Hepatocyte (in vitro differentiated cells): Measurements from ENCODE around the gene CCDC90B. TPM values are rescaled to one million over a fixed set of nuclear protein-coding genes. Genes with fewer than 3 reads are reported as not detected.

Source experiments
- DNase-seq: peaks from one replicate; pipeline ENCODE4 v3.0.0-alpha.2; 2016; ENCODE audit warnings: low spot score
- H2AFZ ChIP-seq: fragments of 200-600 bp; sonication (generic); 2 replicates; pipeline ENCODE4 v1.6.0; 2016; ENCODE audit warnings: antibody characterized with exemption, mild to moderate bottlenecking
- H3K27ac ChIP-seq: fragments of 200-600 bp; sonication (generic); 2 replicates; pipeline ENCODE4 v1.5.1; 2016; ENCODE audit warnings: mild to moderate bottlenecking
- H3K27me3 ChIP-seq: fragments of 200-600 bp; sonication (generic); 2 replicates; pipeline ENCODE4 v1.6.1; 2016
- H3K36me3 ChIP-seq: fragments of 200-600 bp; sonication (generic); replicated peaks from 2 replicates; pipeline ENCODE4 v1.5.1; 2016; ENCODE audit warnings: low read depth; ENCODE audit not compliant: insufficient read depth
- H3K4me1 ChIP-seq: fragments of 200-600 bp; sonication (generic); 2 replicates; pipeline ENCODE4 v1.5.1; 2016; ENCODE audit warnings: mild to moderate bottlenecking, moderate library complexity; ENCODE audit not compliant: insufficient read depth
- H3K4me2 ChIP-seq: fragments of 200-600 bp; sonication (generic); 2 replicates; pipeline ENCODE4 v1.6.0; 2016
- H3K4me3 ChIP-seq: fragments of 200-600 bp; sonication (generic); 2 replicates; pipeline ENCODE4 v1.5.1; 2016; ENCODE audit warnings: mild to moderate bottlenecking
- H3K79me2 ChIP-seq: fragments of 200-600 bp; sonication (generic); 2 replicates; pipeline ENCODE4 v1.6.0; 2017; ENCODE audit warnings: mild to moderate bottlenecking
- H3K9me2 ChIP-seq: fragments of 200-600 bp; sonication (generic); replicated peaks from 2 replicates; pipeline ENCODE4 v1.6.0; 2017; ENCODE audit warnings: mild to moderate bottlenecking; ENCODE audit not compliant: insufficient read depth
- H3K9me3 ChIP-seq: fragments of 200-600 bp; sonication (generic); 2 replicates; pipeline ENCODE4 v1.5.1; 2016; ENCODE audit warnings: low read depth, mild to moderate bottlenecking
- H4K20me1 ChIP-seq: fragments of 200-600 bp; sonication (generic); 2 replicates; pipeline ENCODE4 v1.6.0; 2016; ENCODE audit warnings: mild to moderate bottlenecking; ENCODE audit not compliant: insufficient read depth, poor library complexity, severe bottlenecking
- EZH2 ChIP-seq: fragments of 200-600 bp; sonication (generic); IDR thresholded peaks from 2 replicates; pipeline ENCODE4 v1.6.1; 2016; ENCODE audit warnings: antibody characterized with exemption, mild to moderate bottlenecking, borderline replicate concordance
- EZH2phosphoT487 ChIP-seq: fragments of 200-600 bp; sonication (generic); IDR thresholded peaks from one replicate; pipeline ENCODE4 v1.6.1; 2018; ENCODE audit warnings: antibody characterized with exemption, mild to moderate bottlenecking, low read depth, moderate library complexity; ENCODE audit not compliant: unreplicated experiment, severe bottlenecking
- WGBS: methylation state at CpG from one replicate; pipeline ENCODE4 v1.1.6; 2016; ENCODE audit warnings: low lambda C conversion rate; ENCODE audit errors: missing lambda C conversion rate; 5-methylcytosine and 5-hydroxymethylcytosine counted together
- polyA plus RNA-seq: library from polyadenylated mRNA; unstranded; fragments of >200 nt; fragmentation: Nextera tagmentation; extraction: Ambion mirVana; gene quantifications from 2 replicates; pipeline ENCODE4 v1.2.1, GENCODE V29; 2016
- total RNA-seq: library from RNA; depleted of rRNA; stranded (reverse); fragments of >200 nt; gene quantifications from 2 replicates; pipeline ENCODE4 v1.2.3, GENCODE V29; 2014
- TF ChIP-seq, protein P1 (sequence below): fragments of 200-600 bp; sonication (generic); IDR thresholded peaks from 2 replicates; pipeline ENCODE4 v1.5.1; 2016; ENCODE audit warnings: antibody characterized with exemption, mild to moderate bottlenecking; ENCODE audit not compliant: poor library complexity

The CCDC90B gene
- total and polyA plus RNA-seq, 2 experiments from 2014 or later: 42.4 to 47.8 TPM

- no peak for DNase-seq
- no peaks in the 10 kb centered on the region for H3K4me1 ChIP-seq
- TF ChIP-seq, protein P1, sequence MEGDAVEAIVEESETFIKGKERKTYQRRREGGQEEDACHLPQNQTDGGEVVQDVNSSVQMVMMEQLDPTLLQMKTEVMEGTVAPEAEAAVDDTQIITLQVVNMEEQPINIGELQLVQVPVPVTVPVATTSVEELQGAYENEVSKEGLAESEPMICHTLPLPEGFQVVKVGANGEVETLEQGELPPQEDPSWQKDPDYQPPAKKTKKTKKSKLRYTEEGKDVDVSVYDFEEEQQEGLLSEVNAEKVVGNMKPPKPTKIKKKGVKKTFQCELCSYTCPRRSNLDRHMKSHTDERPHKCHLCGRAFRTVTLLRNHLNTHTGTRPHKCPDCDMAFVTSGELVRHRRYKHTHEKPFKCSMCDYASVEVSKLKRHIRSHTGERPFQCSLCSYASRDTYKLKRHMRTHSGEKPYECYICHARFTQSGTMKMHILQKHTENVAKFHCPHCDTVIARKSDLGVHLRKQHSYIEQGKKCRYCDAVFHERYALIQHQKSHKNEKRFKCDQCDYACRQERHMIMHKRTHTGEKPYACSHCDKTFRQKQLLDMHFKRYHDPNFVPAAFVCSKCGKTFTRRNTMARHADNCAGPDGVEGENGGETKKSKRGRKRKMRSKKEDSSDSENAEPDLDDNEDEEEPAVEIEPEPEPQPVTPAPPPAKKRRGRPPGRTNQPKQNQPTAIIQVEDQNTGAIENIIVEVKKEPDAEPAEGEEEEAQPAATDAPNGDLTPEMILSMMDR: no peak
- TF ChIP-seq EZH2phosphoT487 (no peak), EZH2 (no peak)
- H3K4me2 ChIP-seq: no peak overlapping the region
- no peaks in the 10 kb centered on the region for H3K79me2 ChIP-seq
- H3K4me3 ChIP-seq: no peak overlapping the region
- H3K27me3 ChIP-seq: no peaks in the 10 kb centered on the region
- H3K27ac ChIP-seq: no peak overlapping the region
- no peaks in the 10 kb centered on the region for H3K36me3 ChIP-seq
- no peaks in the 10 kb centered on the region for H3K9me2 ChIP-seq
- no peaks in the 10 kb centered on the region for H4K20me1 ChIP-seq
- 98% methylated on average over 2 of the region's 2 CpGs for WGBS
- no peaks in the 10 kb centered on the region for H3K9me3 ChIP-seq
- no peak overlapping the region for H2AFZ ChIP-seq
Observed at GRCh38 chr11:83252266-83252665, 33.9 kb downstream of the CCDC90B start.

GRCh38 chr11:83249972-83250593 lies 36.1 kb downstream of the CCDC90B start:
- Histone ChIP-seq H3K36me3 (no peaks in the 10 kb centered on the region), H3K9me2 (no peaks in the 10 kb centered on the region), H3K27ac (no peak overlapping the region), H3K79me2 (no peaks in the 10 kb centered on the region), H3K27me3 (no peaks in the 10 kb centered on the region), H3K4me2 (no peak overlapping the region), H4K20me1 (no peaks in the 10 kb centered on the region), H3K4me3 (no peak overlapping the region), H2AFZ (no peak overlapping the region), H3K4me1 (no peaks in the 10 kb centered on the region), H3K9me3 (no peaks in the 10 kb centered on the region)
- WGBS: 28% methylated on average over 4 of the region's 4 CpGs
- TF ChIP-seq EZH2: no peak
- TF ChIP-seq, protein P1: peak; percentile 86
- TF ChIP-seq EZH2phosphoT487: no peak
- peak; percentile 62 for DNase-seq

DNA sequence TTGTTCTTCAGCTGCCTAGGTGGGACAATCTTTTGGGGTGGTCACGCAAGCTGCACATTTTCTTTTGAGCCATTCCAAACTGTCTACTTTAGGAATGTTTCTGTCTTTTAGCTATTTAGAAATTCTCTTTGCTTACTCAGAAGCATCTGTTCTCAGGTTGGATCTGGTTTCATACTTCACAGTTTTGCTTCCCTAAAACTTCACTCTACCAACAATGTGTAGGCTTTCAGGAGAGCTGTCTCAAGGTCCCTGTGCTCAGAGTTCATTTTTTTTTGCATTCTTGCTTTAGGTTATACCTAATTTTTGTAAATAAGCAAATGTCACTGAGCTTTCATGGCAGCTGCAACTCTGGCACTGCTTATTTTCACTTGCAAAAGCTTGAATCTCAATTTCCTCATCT lies 36.7 kb downstream of the CCDC90B start:
- H3K27me3 ChIP-seq: no peaks in the 10 kb centered on the region
- no peaks in the 10 kb centered on the region for H3K36me3 ChIP-seq
- H2AFZ ChIP-seq: no peak overlapping the region
- H3K4me3 ChIP-seq: no peak overlapping the region
- no peaks in the 10 kb centered on the region for H3K79me2 ChIP-seq
- no peaks in the 10 kb centered on the region for H3K4me1 ChIP-seq
- H4K20me1 ChIP-seq: no peaks in the 10 kb centered on the region
- H3K4me2 ChIP-seq: no peak overlapping the region
- WGBS: 95% methylated on average over 1 of the region's 1 CpG
- H3K9me2 ChIP-seq: no peaks in the 10 kb centered on the region
- H3K27ac ChIP-seq: no peak overlapping the region
- no peak for DNase-seq
- no peak for TF ChIP-seq EZH2
- no peak for TF ChIP-seq EZH2phosphoT487
- TF ChIP-seq, protein P1: no peak
- no peaks in the 10 kb centered on the region for H3K9me3 ChIP-seq
